IMR-90 (cell line): ENCODE measurements around the gene SSBP2. TPM values are rescaled to one million over a fixed set of nuclear protein-coding genes. Genes with fewer than 3 reads are reported as not detected.

Source experiments
- ATAC-seq: fragments of 200-7000 bp; cut with Tn5 transposase; 2 replicates; pipeline ENCODE4 v1.9.1; 2020; ENCODE audit warnings: low read depth, mild to moderate bottlenecking, moderate library complexity
- BruUV-seq: library from RNA; stranded (reverse); fragments of 400-500 nt; replicated peaks from 2 replicates; lab custom pipeline; 2021; lab: Mats Ljungman, UMichigan
- CTCF ChIA-PET: fragments of 300-600 bp; formaldehyde crosslinking; extraction: SDS; loops from one replicate; lab custom pipeline; 2021; ENCODE audit warnings: antibody characterized with exemption; lab: Yijun Ruan, JAX
- POLR2A ChIA-PET: fragments of 300-600 bp; sonication (Branson Sonifier 250); formaldehyde crosslinking; loops from one replicate; lab custom pipeline; 2022; ENCODE audit warnings: antibody characterized with exemption; ENCODE audit not compliant: unreplicated experiment; lab: Charles Lee
- DNase-seq: peaks from one replicate; pipeline ENCODE4 v3.0.0; 2013
- H2AFZ ChIP-seq: replicated peaks from 2 replicates; pipeline ENCODE3; 2013; ENCODE audit warnings: low read length, mild to moderate bottlenecking; ENCODE audit not compliant: poor library complexity
- H2AK5ac ChIP-seq: 2 replicates; pipeline ENCODE4 v1.6.1; 2013; ENCODE audit warnings: low read depth, low read length, inconsistent platforms
- H2AK9ac ChIP-seq: replicated peaks from 2 replicates; pipeline ENCODE3; 2013; ENCODE audit warnings: mild to moderate bottlenecking, low read depth, low read length, moderate library complexity; ENCODE audit not compliant: poor library complexity
- H2BK120ac ChIP-seq: 2 replicates; pipeline ENCODE4 v1.6.1; 2013; ENCODE audit warnings: low read depth, low read length, inconsistent platforms
- H2BK15ac ChIP-seq: 3 replicates; pipeline ENCODE4 v1.6.1; 2013; ENCODE audit warnings: low read depth, low read length, inconsistent platforms
- H2BK20ac ChIP-seq: 2 replicates; pipeline ENCODE4 v1.6.1; 2013; ENCODE audit warnings: low read depth, mild to moderate bottlenecking, inconsistent platforms, low read length, moderate library complexity
- H2BK5ac ChIP-seq: 2 replicates; pipeline ENCODE4 v1.6.1; 2013; ENCODE audit warnings: mild to moderate bottlenecking, low read depth, low read length, inconsistent platforms; ENCODE audit not compliant: poor library complexity, severe bottlenecking
- H3K14ac ChIP-seq: replicated peaks from 2 replicates; pipeline ENCODE4 v1.6.1; 2013; ENCODE audit warnings: low read depth, low read length, inconsistent platforms
- H3K18ac ChIP-seq: 2 replicates; pipeline ENCODE4 v1.6.1; 2013; ENCODE audit warnings: low read depth, low read length, control low read depth
- H3K23ac ChIP-seq: 2 replicates; pipeline ENCODE4 v1.6.1; 2013; ENCODE audit warnings: low read depth, low read length, inconsistent platforms
- H3K27ac ChIP-seq: 2 replicates; pipeline ENCODE4 v1.5.1; 2013; ENCODE audit warnings: mild to moderate bottlenecking, control low read depth, low read length; ENCODE audit not compliant: insufficient read depth
- H3K27me3 ChIP-seq: 2 replicates; pipeline ENCODE4 v1.6.1; 2013; ENCODE audit warnings: low read length; ENCODE audit not compliant: control insufficient read depth, insufficient read depth
- H3K36me3 ChIP-seq: 2 replicates; pipeline ENCODE4 v1.6.1; 2013; ENCODE audit warnings: low read length, mixed read lengths; ENCODE audit not compliant: control insufficient read depth, insufficient read depth
- H3K4ac ChIP-seq: 2 replicates; pipeline ENCODE4 v1.6.1; 2013; ENCODE audit warnings: low read depth, low read length, inconsistent platforms
- H3K4me1 ChIP-seq: 2 replicates; pipeline ENCODE4 v1.6.1; 2013; ENCODE audit warnings: low read length, mixed read lengths; ENCODE audit not compliant: control insufficient read depth, insufficient read depth
- H3K4me2 ChIP-seq: 2 replicates; pipeline ENCODE4 v1.6.1; 2013; ENCODE audit warnings: low read depth, mild to moderate bottlenecking, control low read depth, low read length, moderate library complexity
- H3K4me3 ChIP-seq: 2 replicates; pipeline ENCODE4 v1.5.1; 2013; ENCODE audit warnings: low read depth, mild to moderate bottlenecking, control low read depth, low read length, moderate library complexity; ENCODE audit not compliant: insufficient read depth
- H3K56ac ChIP-seq: 2 replicates; pipeline ENCODE4 v1.6.1; 2013; ENCODE audit warnings: low read length, inconsistent platforms; ENCODE audit not compliant: insufficient read depth; ENCODE audit errors: extremely low read depth
- H3K79me1 ChIP-seq, 2 experiments: 2 replicates each; pipeline ENCODE4 v1.6.1; 2013; ENCODE audit warnings: low read length in 2 of 2, inconsistent platforms in 1 of 2, low read depth in 1 of 2
- H3K9ac ChIP-seq: 2 replicates; pipeline ENCODE4 v1.6.1; 2013; ENCODE audit warnings: low read depth, low read length, control low read depth
- H3K9me1 ChIP-seq: 2 replicates; pipeline ENCODE4 v1.6.1; 2013; ENCODE audit warnings: low read length, inconsistent platforms; ENCODE audit not compliant: insufficient read depth
- H3K9me3 ChIP-seq: 2 replicates; pipeline ENCODE4 v1.6.1; 2013; ENCODE audit warnings: low read length; ENCODE audit not compliant: control insufficient read depth, insufficient read depth
- H4K20me1 ChIP-seq: 2 replicates; pipeline ENCODE4 v1.6.1; 2013; ENCODE audit warnings: low read length, inconsistent platforms; ENCODE audit not compliant: insufficient read depth
- H4K5ac ChIP-seq: 2 replicates; pipeline ENCODE4 v1.6.1; 2013; ENCODE audit warnings: mild to moderate bottlenecking, low read depth, low read length, control low read depth
- H4K8ac ChIP-seq, 2 experiments: 2 replicates each; pipeline ENCODE4 v1.6.1; 2013; ENCODE audit warnings: low read depth in 2 of 2, low read length in 2 of 2, control low read depth in 1 of 2, inconsistent platforms in 1 of 2
- H4K91ac ChIP-seq: 2 replicates; pipeline ENCODE4 v1.6.1; 2013; ENCODE audit warnings: low read depth, low read length, inconsistent platforms; ENCODE audit not compliant: insufficient read depth
- BHLHE40 ChIP-seq: fragments of 150-350 bp; IDR thresholded peaks from 2 replicates; pipeline ENCODE4 v1.6.1; 2016; ENCODE audit warnings: mild to moderate bottlenecking, low read depth, low read length
- CEBPB ChIP-seq: IDR thresholded peaks from 2 replicates; pipeline ENCODE4 v1.6.1; 2012; ENCODE audit warnings: low read depth, low read length, improper control_type of control experiment
- CHD1 ChIP-seq: IDR thresholded peaks from 2 replicates; pipeline ENCODE4 v1.6.1; 2012; ENCODE audit warnings: low read depth, low read length, improper control_type of control experiment
- CTCF ChIP-seq: conservative IDR thresholded peaks from 2 replicates; pipeline ENCODE4 v1.5.1; 2012; ENCODE audit warnings: mild to moderate bottlenecking, low read depth, low read length, improper control_type of control experiment
- ELK1 ChIP-seq: fragments of 150-350 bp; IDR thresholded peaks from 2 replicates; pipeline ENCODE4 v1.6.1; 2016; ENCODE audit warnings: low read depth, mild to moderate bottlenecking, low read length, moderate library complexity, borderline replicate concordance
- FOS ChIP-seq: fragments of 150-350 bp; IDR thresholded peaks from 2 replicates; pipeline ENCODE4 v1.6.1; 2016; ENCODE audit warnings: low read depth, low read length
- MAFK ChIP-seq: IDR thresholded peaks from 2 replicates; pipeline ENCODE4 v1.6.1; 2012; ENCODE audit warnings: low read depth, low read length, improper control_type of control experiment
- MAZ ChIP-seq: IDR thresholded peaks from 2 replicates; pipeline ENCODE4 v1.6.1; 2012; ENCODE audit warnings: low read depth, mild to moderate bottlenecking, low read length, improper control_type of control experiment, moderate library complexity, borderline replicate concordance
- MXI1 ChIP-seq: IDR thresholded peaks from 2 replicates; pipeline ENCODE4 v1.6.1; 2012; ENCODE audit warnings: low read depth, mild to moderate bottlenecking, low read length, moderate library complexity, borderline replicate concordance
- NFE2L2 ChIP-seq: fragments of 150-350 bp; IDR thresholded peaks from 2 replicates; pipeline ENCODE4 v1.6.1; 2016; ENCODE audit warnings: low read depth, mild to moderate bottlenecking, low read length
- POLR2A ChIP-seq: IDR thresholded peaks from 2 replicates; pipeline ENCODE4 v1.6.1; 2012; ENCODE audit warnings: mild to moderate bottlenecking, low read depth, low read length
- RAD21 ChIP-seq: IDR thresholded peaks from 2 replicates; pipeline ENCODE4 v1.6.1; 2012; ENCODE audit warnings: low read length, improper control_type of control experiment
- RCOR1 ChIP-seq: IDR thresholded peaks from 2 replicates; pipeline ENCODE4 v1.6.1; 2012; ENCODE audit warnings: mild to moderate bottlenecking, low read length, improper control_type of control experiment; ENCODE audit not compliant: insufficient replicate concordance
- RFX5 ChIP-seq: IDR thresholded peaks from 2 replicates; pipeline ENCODE4 v1.8.0; 2012; ENCODE audit warnings: low read depth, mild to moderate bottlenecking, low read length, moderate library complexity
- SMC3 ChIP-seq: fragments of 150-350 bp; IDR thresholded peaks from 2 replicates; pipeline ENCODE4 v1.6.1; 2016; ENCODE audit warnings: low read depth, mild to moderate bottlenecking, antibody characterized with exemption, low read length, moderate library complexity
- USF2 ChIP-seq: fragments of 150-350 bp; IDR thresholded peaks from 2 replicates; pipeline ENCODE4 v1.6.1; 2017; ENCODE audit warnings: mild to moderate bottlenecking, antibody characterized with exemption, low read length, low read depth
- WGBS, 2 experiments: methylation state at CpG; one replicate each; pipeline versions ENCODE4 v1.1.5 to v1.1.7; 2013; ENCODE audit warnings: missing lambda C conversion rate in 2 of 2; ENCODE audit not compliant: insufficient read length in 1 of 2; ENCODE audit errors: extremely low coverage in 2 of 2; 5-methylcytosine and 5-hydroxymethylcytosine counted together
- dilution Hi-C: fragments of 300-500 bp; cut with HindIII; formaldehyde crosslinking; loops from one replicate; pipeline ENCODE4 v1.14.3; 2018; ENCODE audit warnings: low sequenced_read_pairs; ENCODE audit not compliant: unreplicated experiment
- in situ Hi-C: fragments of 300-500 bp; cut with MboI; formaldehyde crosslinking; loops from 3 replicates; pipeline ENCODE4 v1.14.3; 2019; ENCODE audit warnings: low sequenced_read_pairs, inconsistent platforms, mixed read lengths
- intact Hi-C: fragments of 100-400 bp; cut with micrococcal nuclease; formaldehyde crosslinking; loops from 2 replicates; pipeline ENCODE4 v1.10.0; 2022
- polyA plus RNA-seq, 3 experiments: library from polyadenylated mRNA; depleted of rRNA; stranded (reverse); fragments of >200 nt; gene quantifications; 2 replicates each; pipeline ENCODE4 v1.2.3, GENCODE V29; 2012; ENCODE audit warnings: low replicate concordance in 1 of 3
- total RNA-seq: library from RNA; depleted of rRNA; stranded (reverse); fragments of >200 nt; gene quantifications from 2 replicates; pipeline ENCODE4 v1.2.3, GENCODE V29; 2012

Gene SSBP2
- total and polyA plus RNA-seq, 2 of the 4 experiments (the other 2 are of a cell fraction) = 38.4 to 42.7 TPM

GRCh38 chr5:81397176-81397575 is 353.7 kb downstream of the SSBP2 start:
- Histone ChIP-seq H3K4me3 (no peak overlapping the region), H2BK20ac (no peak overlapping the region), H2AK9ac (no peak overlapping the region), H3K56ac (no peak overlapping the region), H3K23ac (no peak overlapping the region), H2BK120ac (no peak overlapping the region), H3K14ac (peak overlapping the region; percentile 62; the same call in 1 of the 2 replicates), H4K91ac (no peak overlapping the region), H3K36me3 (no peaks in the 10 kb centered on the region), H2AK5ac (no peak overlapping the region), H4K5ac (no peak overlapping the region), H3K9me3 (peaks cover 3% of the 10 kb centered on the region), H2AFZ (peak overlapping the region; percentile 67), H2BK5ac (no peak overlapping the region), H3K18ac (no peak overlapping the region), H3K9ac (no peak overlapping the region), H3K4me2 (no peak overlapping the region), H3K4me1 (no peaks in the 10 kb centered on the region), H3K4ac (no peak overlapping the region), H3K27ac (no peak overlapping the region), H4K8ac (no peak overlapping the region), H2BK15ac (no peak overlapping the region), H3K9me1 (no peaks in the 10 kb centered on the region), H4K20me1 (no peaks in the 10 kb centered on the region), H3K79me1 (no peaks in the 10 kb centered on the region), H3K27me3 (no peaks in the 10 kb centered on the region; the same call in 1 of the 2 replicates)
- ATAC-seq = peak; percentile 33; the same call in 1 of the 2 replicates
- ChIA-PET POLR2A (no interaction called here), CTCF (interaction anchor here (0.6 to 1.2 kb wide), 2 partner anchors 12 to 62 kb away, joined by 3 to 7 read pairs; no protein-coding TSS in a partner anchor)
- no TSS peak for BruUV-seq
- in situ Hi-C loops = no loop called here
- TF ChIP-seq MAZ (no peak), RAD21 (no peak), MAFK (no peak), POLR2A (no peak), BHLHE40 (no peak), FOS (no peak), RCOR1 (no peak), CEBPB (no peak), ELK1 (no peak), CHD1 (no peak), CTCF (no peak), NFE2L2 (no peak), USF2 (no peak), RFX5 (no peak), SMC3 (no peak), MXI1 (no peak)
- peak; percentile 33 for DNase-seq
- WGBS, 2 experiments = 0% methylated on average over 1 of the region's 3 CpGs; no CpG with 5 or more reads in 1 of the 2 experiments
- dilution Hi-C loops = no loop called here
- intact Hi-C loops = no loop called here
